ENCODE measurements around the gene STYX. TPM values are rescaled to one million over a fixed set of nuclear protein-coding genes. Genes with fewer than 3 reads are reported as not detected.
"Not testable (repeated sequence)": the region's sequence is repeated elsewhere in the genome, so short reads cannot be mapped to it uniquely, and the experiment has no call there.

STYX gene
- total RNA-seq, 1 experiment from 2014 or later = 16.3 TPM

GRCh38 chr14:52759145-52759544, 29.2 kb downstream of the STYX start:
- intact Hi-C loops (cut with micrococcal nuclease) = no loop called here
- DNase-seq (ENCODE audit: unreplicated experiment) = no peak
- H3K27me3 Mint-ChIP-seq (ENCODE audit: insufficient read depth, unreplicated experiment) = no peaks in the 10 kb centered on the region
- H3K27ac Mint-ChIP-seq (ENCODE audit: low read depth, unreplicated experiment) = no peak overlapping the region
- POLR2A ChIA-PET = no interaction called here
- CTCF ChIA-PET = no interaction called here
- no peaks in the 10 kb centered on the region for H3K9me3 Mint-ChIP-seq (ENCODE audit: unreplicated experiment)
- BruUV-seq (replicated peaks) = no TSS peak
- H3K4me3 Mint-ChIP-seq (ENCODE audit: unreplicated experiment) = no peak overlapping the region
- H3K4me1 Mint-ChIP-seq (ENCODE audit: insufficient read depth, unreplicated experiment) = no peaks in the 10 kb centered on the region
- peaks cover 36% of the 10 kb centered on the region for H3K36me3 Mint-ChIP-seq (ENCODE audit: insufficient read depth, unreplicated experiment)
- no peak for TF ChIP-seq CTCF (IDR thresholded peaks at IDR 0.05; ENCODE audit: unreplicated experiment)

GRCh38 chr14:52762923-52763322, 33.0 kb downstream of the STYX start:
- intact Hi-C loops (cut with micrococcal nuclease); H3K27me3 Mint-ChIP-seq (ENCODE audit: insufficient read depth, unreplicated experiment); H3K27ac Mint-ChIP-seq (ENCODE audit: low read depth, unreplicated experiment); DNase-seq (ENCODE audit: unreplicated experiment); POLR2A ChIA-PET; BruUV-seq (replicated peaks); H3K9me3 Mint-ChIP-seq (ENCODE audit: unreplicated experiment); H3K4me1 Mint-ChIP-seq (ENCODE audit: insufficient read depth, unreplicated experiment); H3K4me3 Mint-ChIP-seq (ENCODE audit: unreplicated experiment): not testable (repeated sequence)
- peaks cover 63% of the 10 kb centered on the region for H3K36me3 Mint-ChIP-seq (ENCODE audit: insufficient read depth, unreplicated experiment)
- CTCF ChIA-PET = interaction anchor here (0.7 kb wide), 1 partner anchor 290 kb away, joined by 3 read pairs; no protein-coding TSS in a partner anchor

- CTCF ChIA-PET = no interaction called here
- BruUV-seq (replicated peaks) = no TSS peak
- Mint-ChIP-seq H3K9me3 (ENCODE audit: unreplicated experiment) (no peaks in the 10 kb centered on the region), H3K4me3 (ENCODE audit: unreplicated experiment) (no peak overlapping the region), H3K36me3 (ENCODE audit: insufficient read depth, unreplicated experiment) (peaks cover 57% of the 10 kb centered on the region), H3K4me1 (ENCODE audit: insufficient read depth, unreplicated experiment) (peaks cover 9% of the 10 kb centered on the region), H3K27me3 (ENCODE audit: insufficient read depth, unreplicated experiment) (no peaks in the 10 kb centered on the region), H3K27ac (ENCODE audit: low read depth, unreplicated experiment) (no peak overlapping the region)
- POLR2A ChIA-PET = interaction anchor here (0.7 kb wide), 1 partner anchor 38 kb away, joined by 3 read pairs; no protein-coding TSS in a partner anchor
- TF ChIP-seq CTCF (IDR thresholded peaks at IDR 0.05; ENCODE audit: unreplicated experiment) = no peak
- DNase-seq (ENCODE audit: unreplicated experiment) = no peak
- intact Hi-C loops (cut with micrococcal nuclease) = no loop called here
These were observed 37.3 kb downstream of the STYX start for GRCh38 chr14:52767058-52767833.

GRCh38 chr14:52769887-52770286, 39.9 kb downstream of the STYX start:
- CTCF ChIA-PET = no interaction called here
- POLR2A ChIA-PET = no interaction called here
- Mint-ChIP-seq H3K27me3 (ENCODE audit: insufficient read depth, unreplicated experiment) (no peaks in the 10 kb centered on the region), H3K4me1 (ENCODE audit: insufficient read depth, unreplicated experiment) (peaks cover 9% of the 10 kb centered on the region), H3K36me3 (ENCODE audit: insufficient read depth, unreplicated experiment) (peaks cover 61% of the 10 kb centered on the region), H3K4me3 (ENCODE audit: unreplicated experiment) (no peak overlapping the region), H3K9me3 (ENCODE audit: unreplicated experiment) (no peaks in the 10 kb centered on the region), H3K27ac (ENCODE audit: low read depth, unreplicated experiment) (no peak overlapping the region)
- BruUV-seq (replicated peaks) = no TSS peak
- no peak for TF ChIP-seq CTCF (IDR thresholded peaks at IDR 0.05; ENCODE audit: unreplicated experiment)
- intact Hi-C loops (cut with micrococcal nuclease) = no loop called here
- no peak for DNase-seq (ENCODE audit: unreplicated experiment)
